HG02973 (cell line): ENCODE measurements around the gene SSBP3.

ENCODE experiments used
- ATAC-seq: cut with Tn5 transposase; IDR thresholded peaks from one replicate; pipeline ENCODE4 v1.9.1; 2021; ENCODE audit warnings: moderate library complexity; ENCODE audit not compliant: unreplicated experiment

The SSBP3 gene

DNA sequence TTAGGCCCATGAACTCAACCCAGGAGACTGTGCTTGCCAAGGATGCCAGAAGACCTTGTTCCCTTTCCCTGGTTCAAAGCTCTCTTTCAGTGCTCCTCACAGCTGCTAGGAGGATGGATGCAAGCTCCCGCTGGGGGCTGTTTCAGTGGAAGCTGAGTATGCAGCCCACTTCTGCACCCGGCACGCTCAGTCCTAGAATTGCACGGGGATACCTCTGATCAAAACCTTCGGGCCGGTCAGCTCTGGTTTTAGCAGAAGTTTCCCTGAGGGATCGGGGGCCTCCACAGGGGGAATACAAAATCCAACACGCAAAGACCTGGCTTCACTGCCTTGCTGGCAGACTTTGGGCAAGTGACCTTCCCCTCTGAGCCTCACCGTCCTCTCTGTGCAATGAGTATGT is 4.2 kb upstream of the SSBP3 start:
- no peak for ATAC-seq

DNA sequence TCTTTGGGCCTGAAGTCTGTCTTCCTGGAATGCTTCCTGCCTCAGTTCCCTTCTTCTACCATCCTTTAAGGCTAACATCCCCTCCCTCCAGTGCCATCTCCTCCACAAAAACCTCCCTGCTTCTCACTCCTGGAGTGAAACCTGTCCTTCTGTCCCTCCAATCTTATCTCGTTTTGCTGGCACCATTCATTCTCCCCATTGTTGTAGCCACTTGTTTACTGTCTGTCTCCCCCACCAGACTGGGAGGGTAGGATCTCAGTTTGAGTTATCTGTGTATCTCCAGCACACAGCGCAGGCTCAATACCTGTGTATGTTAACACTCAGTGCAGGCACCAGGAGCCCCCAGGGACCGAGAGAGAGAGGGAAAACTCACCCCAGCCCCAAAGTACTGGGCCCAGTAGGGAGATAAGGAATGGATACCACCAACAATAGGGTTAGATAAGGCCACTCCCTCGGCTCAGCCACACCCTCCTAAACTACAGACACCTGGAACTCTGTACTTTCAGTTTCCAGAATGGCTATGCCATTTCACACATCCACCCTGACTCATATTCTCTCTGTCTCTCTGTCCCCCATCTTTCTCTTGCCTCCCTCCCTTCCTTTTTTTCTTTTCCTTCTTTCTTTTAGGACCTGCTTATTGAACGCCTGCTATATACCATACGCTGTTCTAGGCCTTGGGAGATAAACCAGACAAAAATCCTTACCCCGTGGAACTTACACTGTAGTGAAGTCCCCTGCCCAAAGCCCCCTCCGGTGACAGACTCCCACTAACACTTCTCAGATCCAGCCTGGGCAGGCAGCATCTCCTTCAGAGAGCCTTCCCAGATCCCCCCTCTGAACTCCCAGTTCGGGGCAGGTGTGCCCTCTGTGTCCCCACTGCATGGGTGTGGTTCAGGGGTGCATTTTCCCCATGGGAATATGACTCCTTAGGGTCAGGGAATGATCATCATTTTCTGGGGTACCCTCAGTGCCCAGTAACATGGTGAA is 3.3 kb upstream of the SSBP3 start:
- ATAC-seq, result no peak

DNA sequence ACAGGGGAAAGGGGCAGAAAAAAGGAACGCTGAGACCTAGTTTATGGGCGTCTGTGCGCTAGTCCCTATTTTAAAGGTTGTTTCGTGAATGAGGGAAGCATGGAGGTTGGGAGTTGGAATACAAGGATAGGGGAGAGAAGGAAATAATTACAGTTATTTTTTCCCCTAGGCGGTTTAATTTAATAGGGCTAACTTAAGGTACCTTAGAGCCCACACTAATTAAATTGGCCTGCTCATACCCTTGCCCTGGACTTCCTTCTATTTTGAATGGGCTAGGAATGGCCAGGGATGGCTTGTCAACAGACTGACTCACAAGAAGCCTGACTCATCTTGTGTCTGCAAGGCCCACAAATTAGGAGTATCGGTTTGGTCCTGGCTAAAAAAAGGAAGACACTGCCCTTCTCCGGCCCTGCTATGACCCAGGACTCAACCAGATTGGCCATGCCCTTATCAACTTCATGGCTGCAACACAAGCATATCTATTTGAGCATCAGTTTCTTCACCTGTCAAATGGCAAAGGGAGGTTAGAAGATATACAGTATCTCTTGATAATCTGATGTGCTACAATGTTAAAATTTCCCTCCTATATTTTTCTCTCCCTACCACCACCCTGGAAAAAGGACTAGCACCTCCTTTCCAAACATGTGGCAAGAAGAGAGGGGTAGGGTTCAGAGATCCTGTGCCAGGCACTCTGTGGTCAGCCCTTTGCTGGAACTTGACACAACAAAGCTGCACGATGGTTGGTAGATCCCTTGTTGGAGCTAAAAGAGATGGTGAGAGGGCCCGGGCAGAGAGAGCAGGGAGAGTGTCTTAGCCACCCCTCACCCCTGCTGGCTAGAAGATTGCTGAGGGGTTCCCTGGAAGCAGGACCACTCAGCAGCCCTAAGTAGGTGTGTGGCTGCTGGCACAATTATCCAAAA is 2.2 kb upstream of the SSBP3 start:
- ATAC-seq, result no peak

DNA sequence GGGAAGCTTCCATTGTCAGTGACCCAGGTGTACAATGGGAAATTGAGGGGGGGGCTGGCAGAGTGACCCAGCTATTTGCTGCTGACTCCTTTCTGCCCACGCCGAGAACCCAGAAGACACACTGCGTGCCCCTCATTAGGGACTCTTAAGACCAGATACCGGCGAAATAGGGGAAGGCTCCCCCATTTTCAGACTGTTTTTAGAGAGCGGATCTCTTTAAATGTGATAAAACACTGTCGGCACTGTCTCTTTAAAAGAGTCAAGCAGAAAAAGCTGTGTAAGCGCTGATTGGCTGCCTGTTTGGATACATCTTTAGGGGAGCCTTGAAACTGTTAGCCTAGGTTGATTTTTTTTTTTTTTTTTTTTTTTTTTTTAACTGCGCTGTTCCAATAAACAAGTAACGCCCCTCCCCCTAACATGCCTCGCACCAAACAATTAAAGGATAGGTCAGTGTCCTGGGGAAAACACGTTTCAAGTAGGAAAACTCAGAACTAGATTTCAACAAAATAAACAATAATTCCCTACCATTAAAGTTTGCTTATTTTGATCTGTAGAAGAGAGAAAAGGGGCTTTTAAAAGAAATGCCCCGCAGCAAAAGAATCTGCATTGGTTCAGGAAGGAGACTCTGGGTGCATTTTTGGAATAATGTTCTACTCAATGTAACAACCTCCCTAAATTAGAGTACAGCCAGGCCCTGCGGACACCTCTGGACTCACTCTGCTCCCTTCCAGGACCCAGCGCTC is 1.4 kb upstream of the SSBP3 start:
- ATAC-seq, result no peak

DNA sequence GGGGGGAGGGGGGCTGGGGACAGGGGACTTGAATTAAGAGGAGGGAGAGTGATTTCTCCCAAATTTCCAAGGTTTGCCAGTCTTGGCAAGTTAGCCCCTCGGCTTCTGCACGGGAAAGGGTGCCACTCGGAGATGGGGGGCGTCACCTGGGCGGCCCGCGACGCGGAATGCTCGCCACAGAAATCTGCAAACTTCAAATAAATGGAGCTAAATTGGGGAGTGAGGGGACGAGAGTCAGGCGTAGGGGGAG is 885 bp upstream of the SSBP3 start:
- no peak for ATAC-seq

DNA sequence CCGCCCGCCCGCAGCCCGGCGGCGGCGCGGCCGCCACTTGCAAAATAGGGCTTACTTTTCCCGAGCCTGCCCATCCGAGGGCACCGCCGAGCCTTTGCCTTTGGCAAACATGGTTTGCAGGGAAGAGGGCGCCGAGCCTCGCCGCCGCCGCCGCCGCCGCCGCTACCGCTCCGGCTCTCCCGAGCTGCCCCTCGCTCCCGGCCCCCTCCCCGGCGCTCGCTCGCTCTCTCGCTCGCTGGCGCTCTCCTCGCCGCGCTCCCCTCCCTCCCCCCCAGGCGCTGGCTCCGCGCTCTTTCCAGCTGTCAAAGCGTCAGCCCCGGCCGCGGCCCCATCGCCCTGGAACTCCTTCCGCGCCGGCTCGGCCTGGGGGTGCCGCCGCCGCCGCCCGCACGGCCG is 298 bp downstream of the SSBP3 start:
- ATAC-seq, result no peak

DNA sequence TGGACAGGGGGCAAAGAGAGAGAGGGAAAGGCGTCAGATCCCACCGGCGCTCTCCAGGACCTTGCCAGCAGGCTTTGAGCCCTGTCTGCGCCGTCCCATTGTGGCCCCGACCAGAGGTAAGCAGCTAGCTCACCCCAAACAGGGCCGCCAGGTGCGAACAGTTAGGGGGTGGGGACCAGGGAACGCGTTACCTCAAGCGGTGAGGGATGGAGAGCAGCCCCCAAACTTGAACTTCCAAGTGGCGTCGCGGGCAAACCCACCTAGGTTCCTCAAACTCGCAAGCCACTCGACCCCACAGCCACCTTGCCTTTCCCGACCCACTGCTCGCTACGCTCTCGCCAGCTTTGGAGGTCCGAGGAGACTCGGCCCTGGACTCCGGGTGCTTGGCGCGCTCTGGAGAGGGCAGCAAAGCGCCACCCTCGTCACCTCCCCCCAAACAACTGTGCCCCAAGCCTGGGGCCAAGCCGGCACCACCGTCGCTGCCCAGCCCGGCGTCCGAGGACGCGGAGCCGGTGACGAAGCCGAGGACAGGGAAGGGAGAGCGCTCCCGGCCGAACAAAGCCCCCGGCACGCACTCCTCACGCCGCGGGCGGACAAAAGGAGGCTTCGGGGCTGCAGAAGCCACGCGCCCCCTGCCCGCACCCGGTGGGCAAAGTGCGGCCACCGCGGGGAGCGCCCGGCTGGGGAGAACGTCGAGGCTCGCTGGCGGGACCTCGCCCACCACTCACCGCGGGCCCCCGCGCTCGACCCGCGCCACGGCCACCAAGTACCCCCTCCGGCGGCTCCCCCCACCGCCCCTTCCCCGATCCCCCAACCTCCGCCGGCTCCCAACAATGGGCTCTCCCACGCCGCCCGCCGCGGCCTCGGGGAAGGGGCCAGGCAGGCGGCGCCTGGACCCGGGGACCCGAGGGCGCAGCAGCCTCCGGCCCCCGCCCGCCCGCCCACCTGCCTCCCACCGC is 976 bp downstream of the SSBP3 start:
- ATAC-seq, result no peak

DNA sequence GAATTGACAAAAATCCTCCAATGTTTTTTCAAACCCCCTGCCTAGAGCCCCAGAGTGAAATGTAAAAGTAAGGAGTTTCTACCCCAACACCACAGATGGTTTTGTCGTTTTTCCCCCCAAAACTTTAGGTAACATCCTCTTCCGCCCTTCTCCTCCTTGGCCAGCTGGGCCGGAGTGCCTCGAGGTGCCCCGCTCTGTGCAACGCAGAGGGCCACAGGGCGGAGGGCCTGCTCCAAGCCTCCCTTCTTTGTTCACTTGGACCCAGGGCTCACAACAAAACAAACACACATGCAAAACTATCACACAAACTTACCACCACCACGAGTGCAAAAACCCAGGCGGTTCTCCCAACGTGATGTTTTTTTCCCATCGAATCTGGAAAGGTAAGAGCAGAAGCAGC is 1.9 kb downstream of the SSBP3 start:
- no peak for ATAC-seq

DNA sequence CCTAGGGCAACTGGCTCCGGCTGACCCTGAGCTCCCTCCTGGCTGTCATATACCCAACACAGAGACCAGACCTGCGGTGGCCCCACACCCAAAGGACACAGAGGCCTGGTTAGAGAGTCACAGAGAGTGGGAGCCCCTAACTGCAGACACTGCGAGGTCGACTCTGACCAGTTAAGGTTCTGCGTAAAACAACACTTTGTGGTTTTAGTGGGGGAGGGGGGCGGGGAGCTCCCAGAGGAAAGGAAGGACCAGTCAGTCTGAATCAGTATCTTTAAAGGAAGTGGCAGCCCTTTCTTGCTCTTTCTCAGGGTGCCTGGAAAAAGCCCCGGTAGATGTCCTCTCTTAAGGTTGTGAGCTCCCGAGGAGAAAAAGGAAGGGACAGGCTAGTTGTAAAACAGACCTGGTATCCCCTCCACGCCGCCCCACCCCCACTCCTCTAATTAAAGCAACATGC is 2.4 kb downstream of the SSBP3 start:
- ATAC-seq, result no peak

DNA sequence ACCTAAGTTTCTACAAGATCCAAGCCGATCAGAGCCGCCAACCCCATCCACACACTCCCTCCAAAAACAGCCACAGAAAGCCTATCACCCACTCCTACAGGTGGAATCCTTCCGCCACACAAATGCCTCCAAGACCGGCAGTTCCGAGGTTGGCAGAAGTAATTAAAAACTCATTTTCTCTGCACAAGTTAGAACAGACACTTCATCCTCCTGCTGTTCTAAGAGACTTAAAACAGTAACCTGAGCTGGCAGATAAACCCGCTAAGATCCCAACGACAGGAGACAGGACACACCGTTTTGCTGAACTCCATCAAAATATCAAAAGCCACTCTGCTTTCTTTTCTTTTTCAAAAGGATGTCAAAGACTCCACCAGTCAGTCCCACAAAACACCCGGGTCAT is 2.8 kb downstream of the SSBP3 start:
- no peak for ATAC-seq

DNA sequence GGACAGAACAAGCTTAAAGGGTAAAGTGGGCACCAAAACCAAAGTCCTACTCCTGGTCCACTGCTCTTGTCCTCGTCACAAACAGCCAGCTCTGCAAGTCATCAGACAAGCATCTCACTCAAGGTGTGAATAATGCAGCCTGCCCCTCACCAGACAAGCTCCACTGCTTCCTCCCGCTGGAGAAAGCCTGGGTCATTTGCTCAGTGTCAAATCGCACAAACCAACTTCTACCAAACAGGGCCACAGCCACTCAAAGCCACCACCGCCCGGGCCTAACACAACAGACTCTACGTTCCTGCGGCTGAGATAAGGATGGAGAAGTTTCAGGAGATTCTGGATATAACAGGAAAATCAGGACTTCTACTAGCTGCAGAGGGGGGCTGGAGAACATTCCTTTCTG is 3.3 kb downstream of the SSBP3 start:
- no peak for ATAC-seq

DNA sequence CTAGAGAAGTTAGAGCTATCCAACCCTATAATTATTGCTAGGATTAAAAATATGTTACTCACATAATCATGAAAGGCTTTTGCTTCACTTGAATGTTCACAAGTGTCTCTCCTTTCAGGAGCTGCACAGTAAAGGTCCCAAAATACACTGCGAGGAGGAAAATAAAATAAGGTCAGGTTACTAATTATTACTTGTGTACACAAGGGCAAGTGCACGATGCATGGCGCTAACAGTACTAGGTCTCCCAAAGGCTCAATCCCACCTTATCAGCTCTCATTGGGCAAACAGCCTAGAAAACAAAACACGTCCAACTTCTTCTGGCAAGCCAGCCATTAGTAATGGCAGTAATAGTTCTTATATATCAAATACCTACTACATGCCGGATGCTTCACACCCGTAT is 4.4 kb downstream of the SSBP3 start:
- ATAC-seq, result no peak

DNA sequence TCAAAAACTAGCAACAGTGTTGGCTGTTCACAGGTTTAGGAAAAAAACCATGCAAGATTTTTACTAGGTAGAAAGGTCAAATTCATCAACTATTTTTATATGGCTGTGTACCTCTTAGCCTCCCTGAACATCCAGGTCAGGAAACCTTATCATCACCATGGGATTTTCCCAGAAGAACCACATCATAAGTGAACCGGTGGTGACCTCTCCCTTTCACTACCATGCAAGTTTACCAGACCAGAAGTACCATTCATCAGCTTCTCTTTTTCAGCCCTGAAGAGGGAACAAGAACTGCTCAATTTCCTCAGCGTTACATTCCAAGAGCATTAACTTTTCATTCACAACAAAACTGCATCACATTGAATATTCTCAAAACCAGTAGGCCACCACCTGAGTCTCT is 5.9 kb downstream of the SSBP3 start:
- no peak for ATAC-seq

DNA sequence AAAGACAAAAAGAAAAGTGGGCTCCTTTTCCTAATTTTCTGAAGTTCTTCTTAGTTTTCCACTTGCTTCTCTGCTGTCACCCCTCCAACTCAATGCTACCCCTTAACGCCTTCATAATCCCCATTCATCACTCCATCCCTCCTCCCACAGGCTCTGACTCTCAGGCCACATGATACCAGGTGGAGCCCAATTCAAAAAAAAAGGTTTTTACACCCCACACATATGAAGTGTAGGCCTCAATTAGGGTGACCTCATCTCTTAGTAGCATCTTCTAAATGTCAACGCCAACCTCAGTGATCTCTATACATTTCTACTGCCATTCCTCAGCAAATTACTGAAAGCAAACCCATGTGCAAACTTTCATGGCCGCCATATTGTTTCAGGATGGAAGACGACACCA is 6.4 kb downstream of the SSBP3 start:
- no peak for ATAC-seq

DNA sequence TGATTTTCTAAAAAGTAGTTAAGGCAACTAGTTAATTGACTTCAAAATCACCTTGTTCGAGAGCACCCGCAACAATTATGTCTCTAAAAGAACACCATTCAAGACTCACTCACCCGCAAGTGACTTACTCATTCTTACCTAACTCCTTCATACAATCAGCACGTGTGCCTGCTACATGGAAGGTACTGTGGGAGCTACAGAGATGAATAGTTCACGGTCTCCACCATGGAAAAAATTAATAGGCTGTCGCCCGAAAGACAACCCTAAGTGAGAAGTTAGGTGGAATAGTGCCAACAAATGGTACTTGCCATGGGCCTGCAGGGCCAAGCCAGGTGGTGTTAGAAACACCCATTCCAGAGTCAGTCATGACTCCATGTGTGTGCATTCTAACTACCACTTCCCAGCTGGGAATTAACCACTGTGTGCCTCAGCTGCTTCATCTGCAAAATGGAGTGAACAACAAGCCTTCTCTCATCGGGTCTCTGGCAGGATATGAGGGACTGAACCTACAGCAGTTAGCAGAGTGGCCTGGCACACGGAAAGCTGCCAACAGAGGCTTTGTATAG is 7.1 kb downstream of the SSBP3 start:
- ATAC-seq, result no peak

DNA sequence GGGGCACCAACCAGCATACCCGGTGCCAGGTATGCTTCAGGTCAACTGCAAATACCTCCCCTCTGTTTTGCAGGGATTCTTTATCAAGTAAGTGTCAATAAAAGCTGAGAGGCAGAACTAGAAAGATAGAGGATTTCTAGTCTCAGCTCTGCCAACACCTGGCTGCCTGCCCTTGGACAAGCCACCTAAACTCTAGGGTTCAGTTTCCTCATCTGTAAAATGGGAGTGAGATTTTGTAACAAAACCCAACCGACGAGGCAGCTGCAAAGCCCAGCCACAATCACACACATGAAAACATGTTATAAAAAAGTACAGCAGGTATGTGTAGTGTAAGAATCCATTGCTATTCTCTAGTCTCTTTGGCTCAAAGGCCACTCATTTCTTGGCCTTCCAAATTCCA is 8.2 kb downstream of the SSBP3 start:
- no peak for ATAC-seq

DNA sequence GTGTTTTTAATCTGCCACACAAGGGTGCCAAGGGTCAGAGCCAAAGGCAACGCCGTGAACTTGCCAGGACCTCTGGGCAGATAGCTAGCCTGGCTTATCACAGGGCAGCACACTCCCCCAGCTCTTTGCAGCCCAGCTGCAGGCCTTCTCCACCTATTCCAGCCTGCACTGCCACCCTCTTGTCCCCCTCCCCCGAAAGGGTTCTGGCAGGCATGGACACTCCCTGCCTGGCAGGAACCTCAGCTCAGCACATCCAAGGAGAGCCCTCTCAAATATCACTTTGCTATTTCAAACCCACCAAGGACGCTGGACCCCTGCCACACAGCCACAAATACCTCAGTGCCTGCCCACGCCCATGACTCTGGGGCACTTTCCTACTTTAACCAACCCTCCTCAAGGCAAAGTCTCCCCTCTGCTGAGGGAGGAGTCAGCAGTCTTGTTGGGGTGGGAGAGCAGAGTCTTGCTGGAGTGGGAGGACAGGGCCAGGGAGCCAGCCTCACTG is 9.1 kb downstream of the SSBP3 start:
- ATAC-seq, result no peak

DNA sequence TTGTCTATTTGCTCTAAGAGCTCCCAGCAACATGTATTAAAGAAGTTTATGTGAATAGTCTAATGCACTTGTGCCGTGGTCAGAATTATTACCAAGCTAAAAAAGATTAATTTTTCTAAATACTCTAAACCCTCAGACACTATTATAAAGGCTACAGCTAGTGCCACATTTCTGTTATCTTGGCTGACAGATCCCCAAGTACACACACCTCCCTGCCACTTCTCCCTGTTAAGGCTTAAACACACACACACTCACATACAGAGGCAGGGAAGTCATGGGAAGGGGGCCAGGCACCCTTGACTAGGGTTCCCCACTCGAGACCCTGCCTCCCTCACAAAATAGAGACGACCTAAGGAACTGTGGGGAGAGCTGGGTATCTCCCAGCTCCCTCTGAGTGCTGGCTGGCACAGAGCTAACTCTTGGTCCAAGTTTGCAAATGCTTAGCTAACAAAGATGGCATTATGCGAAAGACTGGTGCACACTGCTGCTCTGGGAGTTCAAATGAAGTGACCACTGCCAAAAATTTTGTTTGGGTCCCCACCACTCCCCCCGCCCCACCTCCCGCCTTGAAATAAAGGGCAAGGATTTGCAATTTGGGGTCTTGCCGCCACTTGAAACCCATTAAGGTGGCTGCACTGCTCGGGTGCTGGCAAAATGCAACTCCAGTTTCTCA is 9.8 kb downstream of the SSBP3 start:
- no peak for ATAC-seq

DNA sequence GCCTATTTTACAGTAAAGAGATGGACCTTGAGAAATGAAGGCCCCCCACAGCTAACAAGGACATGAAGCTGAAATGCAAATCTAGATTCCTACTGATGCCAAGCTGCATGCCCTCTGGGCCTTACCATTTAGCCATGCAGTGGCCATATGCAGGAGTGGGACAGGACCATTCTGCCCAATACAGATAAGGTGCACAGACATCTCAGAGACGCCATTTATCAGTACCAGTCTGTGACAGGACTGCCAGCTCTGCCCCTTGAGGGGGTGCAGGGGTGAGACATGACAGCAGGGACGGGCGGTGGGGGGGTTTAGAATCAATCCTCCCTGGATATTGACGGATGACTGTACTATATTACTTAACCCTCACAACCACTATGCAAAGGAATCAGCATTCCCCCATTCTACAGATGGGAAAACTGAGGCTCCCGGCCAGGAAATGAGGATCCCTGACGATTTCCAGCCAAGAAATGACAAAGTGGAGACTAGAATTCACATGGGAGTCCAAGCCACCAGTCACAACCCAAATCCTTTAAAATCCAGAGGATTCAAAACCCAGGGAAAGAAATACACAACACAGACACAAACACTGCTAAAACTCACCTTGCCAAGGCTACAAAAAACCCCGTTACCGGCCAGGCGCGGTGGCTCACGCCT is 10.8 kb downstream of the SSBP3 start:
- ATAC-seq, result no peak
